HL-60 (cell line): ENCODE data around the gene CDC25C.

ENCODE experiments used
- DNase-seq, 2 experiments: peaks; one replicate each; pipeline ENCODE4 v3.0.0-alpha.2; 2010 to 2020; ENCODE audit warnings: low read depth in 1 of 2, low spot score in 1 of 2
- H3K27ac ChIP-seq: fragments of 250-450 bp; sonication (Bioruptor Pico); replicated peaks from 2 replicates; pipeline ENCODE4 v1.5.1; 2020; ENCODE audit warnings: mild to moderate bottlenecking, moderate library complexity
- H3K27me3 ChIP-seq: fragments of 250-450 bp; sonication (Bioruptor Pico); 2 replicates; pipeline ENCODE4 v1.5.1; 2021; ENCODE audit warnings: mild to moderate bottlenecking, moderate library complexity; ENCODE audit not compliant: insufficient read depth, poor library complexity, severe bottlenecking
- H3K4me3 ChIP-seq: replicated peaks from 2 replicates; pipeline ENCODE4 v1.5.1; 2011; ENCODE audit warnings: mild to moderate bottlenecking, control low read depth, low read length; ENCODE audit not compliant: insufficient read depth
- GABPA ChIP-seq: IDR thresholded peaks from 2 replicates; pipeline ENCODE4 v1.6.1; 2012; ENCODE audit warnings: low read depth
- POLR2AphosphoS5 ChIP-seq: IDR thresholded peaks from 2 replicates; pipeline ENCODE4 v1.6.1; 2012; ENCODE audit warnings: low read depth
- SPI1 ChIP-seq: IDR thresholded peaks from 2 replicates; pipeline ENCODE4 v1.6.1; 2012; ENCODE audit warnings: low read depth, mild to moderate bottlenecking, borderline replicate concordance
- TF ChIP-seq, protein P1 (sequence below): IDR thresholded peaks from 2 replicates; pipeline ENCODE4 v1.6.1; 2012; ENCODE audit warnings: low read depth; ENCODE audit not compliant: insufficient replicate concordance
- TF ChIP-seq, protein P2 (sequence below): IDR thresholded peaks from one replicate; pipeline ENCODE4 v1.5.1; 2011; ENCODE audit warnings: low read length, control low read depth, inconsistent platforms; ENCODE audit not compliant: insufficient read depth

Gene CDC25C

DNA sequence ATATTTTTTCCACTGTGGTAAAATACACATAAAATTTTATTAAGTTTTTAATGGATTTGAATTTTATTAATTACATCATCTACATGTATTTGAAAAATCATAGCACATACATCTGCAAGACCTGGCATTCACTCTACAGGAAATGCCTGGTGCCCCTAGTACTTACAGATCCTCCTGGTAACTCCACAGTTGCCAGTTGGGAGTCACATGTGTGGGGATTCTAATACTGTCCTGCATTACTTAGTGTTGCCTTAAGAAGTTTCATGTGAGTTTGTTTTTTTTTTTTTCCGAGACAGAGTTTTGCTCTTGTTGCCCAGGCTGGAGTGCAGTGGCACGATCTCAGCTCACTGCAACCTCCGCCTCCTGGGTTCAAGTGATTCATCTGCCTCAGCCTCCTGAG, 38.9 kb upstream of the CDC25C start:
- Histone ChIP-seq H3K4me3 (no peak overlapping the region), H3K27me3 (no peaks in the 10 kb centered on the region), H3K27ac (peak overlapping the region; percentile 59; the same call in 1 of the 2 replicates)
- TF ChIP-seq GABPA (no peak), SPI1 (no peak), POLR2AphosphoS5 (no peak)
- TF ChIP-seq, protein P1, sequence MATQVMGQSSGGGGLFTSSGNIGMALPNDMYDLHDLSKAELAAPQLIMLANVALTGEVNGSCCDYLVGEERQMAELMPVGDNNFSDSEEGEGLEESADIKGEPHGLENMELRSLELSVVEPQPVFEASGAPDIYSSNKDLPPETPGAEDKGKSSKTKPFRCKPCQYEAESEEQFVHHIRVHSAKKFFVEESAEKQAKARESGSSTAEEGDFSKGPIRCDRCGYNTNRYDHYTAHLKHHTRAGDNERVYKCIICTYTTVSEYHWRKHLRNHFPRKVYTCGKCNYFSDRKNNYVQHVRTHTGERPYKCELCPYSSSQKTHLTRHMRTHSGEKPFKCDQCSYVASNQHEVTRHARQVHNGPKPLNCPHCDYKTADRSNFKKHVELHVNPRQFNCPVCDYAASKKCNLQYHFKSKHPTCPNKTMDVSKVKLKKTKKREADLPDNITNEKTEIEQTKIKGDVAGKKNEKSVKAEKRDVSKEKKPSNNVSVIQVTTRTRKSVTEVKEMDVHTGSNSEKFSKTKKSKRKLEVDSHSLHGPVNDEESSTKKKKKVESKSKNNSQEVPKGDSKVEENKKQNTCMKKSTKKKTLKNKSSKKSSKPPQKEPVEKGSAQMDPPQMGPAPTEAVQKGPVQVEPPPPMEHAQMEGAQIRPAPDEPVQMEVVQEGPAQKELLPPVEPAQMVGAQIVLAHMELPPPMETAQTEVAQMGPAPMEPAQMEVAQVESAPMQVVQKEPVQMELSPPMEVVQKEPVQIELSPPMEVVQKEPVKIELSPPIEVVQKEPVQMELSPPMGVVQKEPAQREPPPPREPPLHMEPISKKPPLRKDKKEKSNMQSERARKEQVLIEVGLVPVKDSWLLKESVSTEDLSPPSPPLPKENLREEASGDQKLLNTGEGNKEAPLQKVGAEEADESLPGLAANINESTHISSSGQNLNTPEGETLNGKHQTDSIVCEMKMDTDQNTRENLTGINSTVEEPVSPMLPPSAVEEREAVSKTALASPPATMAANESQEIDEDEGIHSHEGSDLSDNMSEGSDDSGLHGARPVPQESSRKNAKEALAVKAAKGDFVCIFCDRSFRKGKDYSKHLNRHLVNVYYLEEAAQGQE: no peak
- TF ChIP-seq, protein P2, sequence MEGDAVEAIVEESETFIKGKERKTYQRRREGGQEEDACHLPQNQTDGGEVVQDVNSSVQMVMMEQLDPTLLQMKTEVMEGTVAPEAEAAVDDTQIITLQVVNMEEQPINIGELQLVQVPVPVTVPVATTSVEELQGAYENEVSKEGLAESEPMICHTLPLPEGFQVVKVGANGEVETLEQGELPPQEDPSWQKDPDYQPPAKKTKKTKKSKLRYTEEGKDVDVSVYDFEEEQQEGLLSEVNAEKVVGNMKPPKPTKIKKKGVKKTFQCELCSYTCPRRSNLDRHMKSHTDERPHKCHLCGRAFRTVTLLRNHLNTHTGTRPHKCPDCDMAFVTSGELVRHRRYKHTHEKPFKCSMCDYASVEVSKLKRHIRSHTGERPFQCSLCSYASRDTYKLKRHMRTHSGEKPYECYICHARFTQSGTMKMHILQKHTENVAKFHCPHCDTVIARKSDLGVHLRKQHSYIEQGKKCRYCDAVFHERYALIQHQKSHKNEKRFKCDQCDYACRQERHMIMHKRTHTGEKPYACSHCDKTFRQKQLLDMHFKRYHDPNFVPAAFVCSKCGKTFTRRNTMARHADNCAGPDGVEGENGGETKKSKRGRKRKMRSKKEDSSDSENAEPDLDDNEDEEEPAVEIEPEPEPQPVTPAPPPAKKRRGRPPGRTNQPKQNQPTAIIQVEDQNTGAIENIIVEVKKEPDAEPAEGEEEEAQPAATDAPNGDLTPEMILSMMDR: no peak
- no peak for DNase-seq

DNA sequence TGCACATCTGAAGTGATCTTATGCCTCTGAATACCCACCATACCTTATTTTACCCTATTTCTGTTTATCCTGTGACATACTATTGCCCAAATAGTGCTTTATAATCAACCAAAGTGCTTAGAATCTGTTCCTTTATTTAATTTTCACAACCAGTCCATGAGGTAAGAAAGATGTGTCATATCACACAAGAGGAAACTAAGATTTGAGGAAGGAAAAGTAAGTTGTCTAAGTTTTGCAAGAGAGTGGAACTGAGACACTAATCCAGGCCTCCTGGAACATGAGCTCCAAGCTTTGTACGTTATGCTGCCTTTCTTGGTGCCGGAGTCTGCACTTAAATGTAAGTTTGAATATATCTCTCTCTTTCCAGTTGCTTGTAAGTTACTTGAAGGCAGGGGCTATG, 38.1 kb upstream of the CDC25C start:
- peak in 1 of 2 experiments; percentile 35 for DNase-seq
- Histone ChIP-seq H3K4me3 (no peak overlapping the region), H3K27me3 (no peaks in the 10 kb centered on the region), H3K27ac (peak overlapping the region; percentile 59)
- no peak for TF ChIP-seq GABPA
- TF ChIP-seq, protein P1: no peak
- TF ChIP-seq SPI1: peak; percentile 26; the same call in 1 of the 2 replicates

DNA sequence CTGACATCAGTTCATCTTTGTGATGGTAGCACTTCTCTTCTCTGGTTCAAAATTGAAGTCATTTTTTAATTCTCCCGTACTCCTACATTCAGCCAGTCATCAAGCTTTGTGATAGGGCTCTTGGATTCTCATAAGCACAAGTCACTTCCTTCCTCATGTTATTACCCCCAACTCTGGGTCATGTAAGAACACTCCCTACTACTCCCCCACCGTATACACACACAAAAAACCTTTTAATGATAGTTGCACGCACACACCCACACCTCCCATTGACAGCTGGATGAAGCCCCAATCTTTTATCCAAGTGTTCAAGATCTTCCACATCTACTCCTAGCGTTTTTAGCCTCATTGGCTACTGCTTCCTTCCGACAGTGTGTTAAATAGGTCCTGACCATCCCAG, 37.7 kb upstream of the CDC25C start:
- Histone ChIP-seq H3K27me3 (no peaks in the 10 kb centered on the region), H3K27ac (peak overlapping the region; percentile 59), H3K4me3 (no peak overlapping the region)
- DNase-seq: peak in 1 of 2 experiments; percentile 10
- TF ChIP-seq SPI1: peak; percentile 43; the same call in 1 of the 2 replicates
- no peak for TF ChIP-seq GABPA

DNA sequence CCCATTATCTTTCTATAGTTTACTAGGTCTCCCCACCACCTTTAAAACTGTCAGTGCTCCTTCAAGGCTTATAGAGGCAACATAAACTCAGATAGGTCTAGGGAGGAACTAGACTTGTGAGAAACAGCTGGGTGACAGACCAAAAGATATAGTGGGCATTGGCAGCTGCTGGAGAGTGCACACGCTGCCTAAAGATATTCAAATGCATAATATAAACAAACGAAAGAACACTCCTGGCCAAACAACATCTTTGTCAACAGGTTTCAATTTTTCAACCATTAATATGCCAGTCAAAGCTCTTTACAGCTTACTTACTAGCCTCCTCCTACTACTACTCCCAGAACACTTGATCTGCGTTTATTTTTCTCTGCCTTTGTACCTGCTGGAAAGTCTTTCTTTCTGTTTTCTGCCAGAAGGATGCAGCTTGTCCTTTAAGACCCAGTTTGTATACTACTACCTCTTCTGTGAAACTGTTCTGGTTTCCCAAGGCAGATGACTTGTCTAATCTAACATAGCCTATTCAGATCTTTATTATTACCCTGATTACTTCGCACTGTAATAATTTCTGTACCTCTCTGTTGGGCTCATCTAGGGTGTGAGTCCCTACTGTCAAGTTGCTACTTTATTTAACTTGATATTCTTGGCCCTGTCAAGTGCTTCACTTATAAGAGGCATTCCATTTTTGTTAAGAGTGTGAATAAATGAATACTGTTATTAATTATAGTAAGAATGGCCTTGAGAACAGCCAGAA, 35.2 kb upstream of the CDC25C start:
- TF ChIP-seq, protein P2: no peak
- TF ChIP-seq SPI1 (no peak), POLR2AphosphoS5 (no peak), GABPA (no peak)
- TF ChIP-seq, protein P1: no peak
- no peak for DNase-seq
- no peak overlapping the region for H3K4me3 ChIP-seq
- no peaks in the 10 kb centered on the region for H3K27me3 ChIP-seq
- no peak overlapping the region for H3K27ac ChIP-seq
